ENCODE results near the gene C12orf50.

Gene C12orf50

GRCh38 chr12:87982208-87982607 is 47.0 kb downstream of the C12orf50 start:
- TF ChIP-seq ZNF704 (tag by site-specific recombination; IDR thresholded peaks at IDR 0.05) (no peak), SCRT2 (tag by site-specific recombination; IDR thresholded peaks at IDR 0.05) (no peak), ZNF114 (tag by site-specific recombination; IDR thresholded peaks at IDR 0.05) (no peak), ZNF24 (tag by site-specific recombination; IDR thresholded peaks at IDR 0.05) (no peak), ZNF354C (tag by site-specific recombination; IDR thresholded peaks at IDR 0.05; ENCODE audit: borderline replicate concordance, low read depth) (no peak), KLF9 (tag by site-specific recombination; IDR thresholded peaks at IDR 0.05; ENCODE audit: low read depth) (no peak), ZSCAN5A (tag by site-specific recombination; IDR thresholded peaks at IDR 0.05) (no peak), ZNF600 (tag by site-specific recombination; IDR thresholded peaks at IDR 0.05) (no peak), ZNF132 (tag by site-specific recombination; IDR thresholded peaks at IDR 0.05; ENCODE audit: borderline replicate concordance) (no peak), ZNF266 (tag by site-specific recombination; IDR thresholded peaks at IDR 0.05; ENCODE audit: low read depth) (no peak), ZNF530 (tag by site-specific recombination; IDR thresholded peaks at IDR 0.05; ENCODE audit: low read depth) (no peak), ZNF146 (tag by site-specific recombination; IDR thresholded peaks at IDR 0.05) (no peak), PRDM1 (tag by site-specific recombination; IDR thresholded peaks at IDR 0.05) (no peak), ZNF350 (tag by site-specific recombination; IDR thresholded peaks at IDR 0.05) (no peak)
- Histone ChIP-seq H3K9me3 (ENCODE audit: control insufficient read depth, insufficient read depth, low read depth, low read length) (no peaks in the 10 kb centered on the region), H3K27ac (ENCODE audit: extremely low read depth, low read depth, low read length) (no peak overlapping the region), H3K4me1 (ENCODE audit: control insufficient read depth, insufficient read depth, low read length) (no peaks in the 10 kb centered on the region), H3K36me3 (ENCODE audit: control insufficient read depth in 2 of 2, insufficient read depth in 1 of 2, low read length in 2 of 2) (no peaks in the 10 kb centered on the region), H3K4me3 (ENCODE audit: low read depth, low read length) (no peak overlapping the region)
- POLR2A ChIA-PET: no interaction called here
- CTCF ChIA-PET: interaction anchor here (0.8 kb wide), 1 partner anchor 19 kb away, joined by 3 read pairs; no protein-coding TSS in a partner anchor

- no peaks in the 10 kb centered on the region for H3K4me1 ChIP-seq (ENCODE audit: control insufficient read depth, insufficient read depth, low read length)
- no peaks in the 10 kb centered on the region for H3K36me3 ChIP-seq (ENCODE audit: control insufficient read depth in 2 of 2, insufficient read depth in 1 of 2, low read length in 2 of 2)
- ChIA-PET CTCF (no interaction called here), POLR2A (no interaction called here)
- TF ChIP-seq ZNF747 (tag by site-specific recombination; IDR thresholded peaks at IDR 0.05) (no peak), ZNF341 (tag by site-specific recombination; IDR thresholded peaks at IDR 0.05; ENCODE audit: low read depth) (no peak)
- no peak overlapping the region for H3K4me3 ChIP-seq (ENCODE audit: low read depth, low read length)
- no peak overlapping the region for H3K27ac ChIP-seq (ENCODE audit: extremely low read depth, low read depth, low read length)
- no peaks in the 10 kb centered on the region for H3K9me3 ChIP-seq (ENCODE audit: control insufficient read depth, insufficient read depth, low read depth, low read length)
These were observed 47.7 kb downstream of the C12orf50 start for GRCh38 chr12:87981495-87981894.

GRCh38 chr12:87975879-87976278 is 53.3 kb downstream of the C12orf50 start:
- H3K27ac ChIP-seq (ENCODE audit: extremely low read depth, low read depth, low read length): no peak overlapping the region
- no peak overlapping the region for H3K4me3 ChIP-seq (ENCODE audit: low read depth, low read length)
- ChIA-PET POLR2A (no interaction called here), CTCF (no interaction called here)
- no peaks in the 10 kb centered on the region for H3K36me3 ChIP-seq (ENCODE audit: control insufficient read depth in 2 of 2, insufficient read depth in 1 of 2, low read length in 2 of 2)
- H3K4me1 ChIP-seq (ENCODE audit: control insufficient read depth, insufficient read depth, low read length): no peaks in the 10 kb centered on the region
- no peaks in the 10 kb centered on the region for H3K9me3 ChIP-seq (ENCODE audit: control insufficient read depth, insufficient read depth, low read depth, low read length)
- no peak for TF ChIP-seq ZNF140 (tag by site-specific recombination; IDR thresholded peaks at IDR 0.05)
- TF ChIP-seq ZNF544 (tag by site-specific recombination; IDR thresholded peaks at IDR 0.05): no peak
- no peak for TF ChIP-seq ZNF394 (tag by site-specific recombination; IDR thresholded peaks at IDR 0.05; ENCODE audit: borderline replicate concordance)
- no peak for TF ChIP-seq ZNF555 (tag by site-specific recombination; conservative IDR thresholded peaks at IDR 0.05)
- no peak for TF ChIP-seq TRIM28 (IDR thresholded peaks at IDR 0.05; ENCODE audit: borderline replicate concordance, low read length)
- TF ChIP-seq ZNF654 (tag by site-specific recombination; IDR thresholded peaks at IDR 0.05; ENCODE audit: low read depth): no peak
- no peak for TF ChIP-seq ZEB2 (tag by site-specific recombination; IDR thresholded peaks at IDR 0.05)
- TF ChIP-seq, protein P1, sequence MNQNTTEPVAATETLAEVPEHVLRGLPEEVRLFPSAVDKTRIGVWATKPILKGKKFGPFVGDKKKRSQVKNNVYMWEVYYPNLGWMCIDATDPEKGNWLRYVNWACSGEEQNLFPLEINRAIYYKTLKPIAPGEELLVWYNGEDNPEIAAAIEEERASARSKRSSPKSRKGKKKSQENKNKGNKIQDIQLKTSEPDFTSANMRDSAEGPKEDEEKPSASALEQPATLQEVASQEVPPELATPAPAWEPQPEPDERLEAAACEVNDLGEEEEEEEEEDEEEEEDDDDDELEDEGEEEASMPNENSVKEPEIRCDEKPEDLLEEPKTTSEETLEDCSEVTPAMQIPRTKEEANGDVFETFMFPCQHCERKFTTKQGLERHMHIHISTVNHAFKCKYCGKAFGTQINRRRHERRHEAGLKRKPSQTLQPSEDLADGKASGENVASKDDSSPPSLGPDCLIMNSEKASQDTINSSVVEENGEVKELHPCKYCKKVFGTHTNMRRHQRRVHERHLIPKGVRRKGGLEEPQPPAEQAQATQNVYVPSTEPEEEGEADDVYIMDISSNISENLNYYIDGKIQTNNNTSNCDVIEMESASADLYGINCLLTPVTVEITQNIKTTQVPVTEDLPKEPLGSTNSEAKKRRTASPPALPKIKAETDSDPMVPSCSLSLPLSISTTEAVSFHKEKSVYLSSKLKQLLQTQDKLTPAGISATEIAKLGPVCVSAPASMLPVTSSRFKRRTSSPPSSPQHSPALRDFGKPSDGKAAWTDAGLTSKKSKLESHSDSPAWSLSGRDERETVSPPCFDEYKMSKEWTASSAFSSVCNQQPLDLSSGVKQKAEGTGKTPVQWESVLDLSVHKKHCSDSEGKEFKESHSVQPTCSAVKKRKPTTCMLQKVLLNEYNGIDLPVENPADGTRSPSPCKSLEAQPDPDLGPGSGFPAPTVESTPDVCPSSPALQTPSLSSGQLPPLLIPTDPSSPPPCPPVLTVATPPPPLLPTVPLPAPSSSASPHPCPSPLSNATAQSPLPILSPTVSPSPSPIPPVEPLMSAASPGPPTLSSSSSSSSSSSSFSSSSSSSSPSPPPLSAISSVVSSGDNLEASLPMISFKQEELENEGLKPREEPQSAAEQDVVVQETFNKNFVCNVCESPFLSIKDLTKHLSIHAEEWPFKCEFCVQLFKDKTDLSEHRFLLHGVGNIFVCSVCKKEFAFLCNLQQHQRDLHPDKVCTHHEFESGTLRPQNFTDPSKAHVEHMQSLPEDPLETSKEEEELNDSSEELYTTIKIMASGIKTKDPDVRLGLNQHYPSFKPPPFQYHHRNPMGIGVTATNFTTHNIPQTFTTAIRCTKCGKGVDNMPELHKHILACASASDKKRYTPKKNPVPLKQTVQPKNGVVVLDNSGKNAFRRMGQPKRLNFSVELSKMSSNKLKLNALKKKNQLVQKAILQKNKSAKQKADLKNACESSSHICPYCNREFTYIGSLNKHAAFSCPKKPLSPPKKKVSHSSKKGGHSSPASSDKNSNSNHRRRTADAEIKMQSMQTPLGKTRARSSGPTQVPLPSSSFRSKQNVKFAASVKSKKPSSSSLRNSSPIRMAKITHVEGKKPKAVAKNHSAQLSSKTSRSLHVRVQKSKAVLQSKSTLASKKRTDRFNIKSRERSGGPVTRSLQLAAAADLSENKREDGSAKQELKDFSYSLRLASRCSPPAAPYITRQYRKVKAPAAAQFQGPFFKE (tag by site-specific recombination; IDR thresholded peaks at IDR 0.05; ENCODE audit: borderline replicate concordance): no peak
- no peak for TF ChIP-seq ZNF561 (tag by site-specific recombination; IDR thresholded peaks at IDR 0.05; ENCODE audit: borderline replicate concordance)
- no peak for TF ChIP-seq ZNF133 (tag by site-specific recombination; IDR thresholded peaks at IDR 0.05)
